Fibroblast of skin of scalp (primary cell): ENCODE data around the gene MCFD2.
"Not testable (repeated sequence)": the region's sequence is repeated elsewhere in the genome, so short reads cannot be mapped to it uniquely, and the experiment has no call there.

Source experiments
- DNase-seq: peaks from one replicate; pipeline ENCODE4 v3.0.0-alpha.2; 2013

The MCFD2 gene

GRCh38 chr2:46901611-46902010 is 14.0 kb downstream of the MCFD2 start:
- DNase-seq, result no peak

DNA sequence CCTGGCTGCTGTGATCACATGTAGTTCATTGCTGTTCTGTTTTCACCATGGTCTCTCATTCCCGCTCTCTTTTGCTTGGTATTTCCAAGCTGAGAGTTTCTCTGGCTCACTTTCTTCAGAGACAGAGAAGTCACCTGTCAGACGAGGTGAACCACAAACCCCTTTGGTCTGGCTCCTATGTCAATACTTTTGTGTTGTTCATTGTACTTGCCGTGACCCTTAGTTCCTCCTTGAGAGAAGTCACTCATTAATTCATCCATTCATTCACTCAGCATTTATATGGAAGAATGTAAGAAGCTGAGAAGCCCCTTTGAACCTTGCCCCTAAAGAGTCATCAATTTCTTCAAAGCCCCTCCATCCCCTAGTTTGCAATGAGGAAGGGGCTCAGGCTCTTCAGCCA is 15.2 kb downstream of the MCFD2 start:
- DNase-seq, result no peak

- no peak for DNase-seq
Observed at GRCh38 chr2:46899053-46899452, 16.6 kb downstream of the MCFD2 start.

- no peak for DNase-seq
Observed at GRCh38 chr2:46898024-46898423, 17.6 kb downstream of the MCFD2 start.

DNA sequence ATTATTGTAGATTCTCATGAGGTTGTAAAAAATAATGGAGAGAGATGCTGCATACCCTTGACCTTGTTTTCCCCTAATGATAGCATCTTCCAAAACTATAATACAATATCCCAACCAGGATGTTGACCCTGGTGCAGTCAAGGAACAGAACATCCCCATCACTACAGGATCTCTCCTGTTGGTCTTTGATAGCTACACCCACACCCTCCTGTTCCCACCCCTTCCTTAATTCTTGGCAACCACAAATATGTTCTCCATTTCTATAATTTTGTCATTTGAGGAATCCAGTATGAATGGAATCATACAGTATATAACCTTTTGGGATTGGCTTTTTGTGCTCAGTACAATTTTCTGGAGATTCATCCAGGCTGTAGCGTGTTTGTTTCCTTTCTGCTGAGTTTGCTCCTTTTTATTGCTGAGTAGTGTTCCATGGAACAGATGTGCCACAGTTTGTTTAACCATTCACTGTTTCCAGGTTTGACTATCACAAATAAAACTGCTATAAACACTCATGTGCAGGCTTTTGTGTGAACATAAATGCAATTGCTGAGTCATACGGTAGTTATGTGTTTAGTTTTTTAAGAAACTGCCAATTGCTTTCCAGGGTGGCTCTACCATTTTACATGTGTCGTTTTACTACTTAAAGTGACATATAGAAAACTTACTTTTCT is 22.2 kb downstream of the MCFD2 start:
- DNase-seq, result peak; percentile 57

DNA sequence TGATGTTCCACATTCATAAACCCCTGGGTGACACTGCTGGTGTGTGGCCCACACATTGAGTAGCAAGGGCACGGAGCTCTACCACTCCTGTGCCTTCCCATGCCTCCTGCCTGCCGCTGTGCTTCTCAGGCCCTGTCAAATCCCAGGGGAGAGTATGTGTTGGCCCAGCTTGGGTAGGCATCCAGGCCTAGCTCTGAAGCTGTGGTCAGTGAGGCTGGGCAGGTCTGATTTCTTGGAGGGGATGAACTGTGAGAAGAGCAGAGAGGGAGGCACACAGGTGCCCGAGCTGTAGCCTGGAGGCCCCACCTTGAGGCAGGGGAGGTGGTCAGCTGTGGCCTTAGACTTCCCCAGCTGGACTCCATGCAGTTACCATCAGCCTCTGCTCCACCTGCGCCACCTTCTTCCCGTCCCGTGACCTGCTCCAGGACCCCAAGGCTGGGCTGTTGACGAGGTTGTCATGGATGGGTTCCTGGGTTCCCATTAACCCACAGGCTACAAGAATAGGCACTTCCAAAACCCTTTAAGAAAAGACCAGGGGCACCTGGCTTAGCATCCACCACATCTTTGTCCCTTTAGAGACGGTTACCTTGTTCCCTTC is 23.6 kb downstream of the MCFD2 start:
- no peak for DNase-seq

- DNase-seq, result no peak
Observed at GRCh38 chr2:46888421-46888952, 27.1 kb downstream of the MCFD2 start.

DNA sequence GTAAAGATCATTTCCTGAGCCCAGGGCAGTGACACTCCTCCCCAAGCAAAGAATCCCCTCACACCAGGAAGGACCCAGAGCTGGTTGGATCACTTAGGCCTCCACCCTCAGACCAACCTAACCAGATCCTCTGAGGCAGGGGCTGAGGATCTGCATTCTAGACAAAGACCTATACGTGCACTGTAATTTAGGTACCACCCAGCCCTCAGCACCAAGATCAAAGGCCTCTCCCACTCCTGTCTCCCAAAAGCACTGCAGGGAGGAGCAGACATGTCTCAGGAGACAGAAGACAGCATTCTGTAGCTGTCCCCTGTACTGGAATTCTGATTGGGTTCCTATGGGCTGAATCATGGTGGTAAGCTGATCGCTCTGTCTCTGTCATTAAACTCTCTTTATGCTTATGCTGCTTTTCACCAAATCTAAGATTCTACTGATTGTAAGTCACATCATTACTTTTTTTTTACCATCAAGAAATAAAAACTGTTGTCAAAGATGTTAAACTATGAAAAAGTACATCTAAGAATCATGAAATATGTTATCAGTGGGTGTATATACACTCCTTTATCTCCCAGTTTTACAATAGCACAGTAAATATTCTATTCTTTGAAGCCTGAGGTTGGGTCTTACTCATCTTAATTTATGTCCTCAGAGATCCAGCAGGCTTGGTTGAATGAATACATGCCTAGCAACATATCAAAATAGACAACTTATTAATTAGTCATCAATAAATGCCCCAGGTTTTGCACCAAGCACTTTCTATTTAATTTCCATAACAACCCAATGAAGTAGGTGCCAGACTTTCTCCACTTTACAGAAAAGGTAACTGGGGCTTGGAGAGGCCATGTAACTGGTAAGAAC is 28.3 kb downstream of the MCFD2 start:
- DNase-seq, result peak; percentile 67

- no peak for DNase-seq
Observed at GRCh38 chr2:46886268-46887027, 29.2 kb downstream of the MCFD2 start.

DNA sequence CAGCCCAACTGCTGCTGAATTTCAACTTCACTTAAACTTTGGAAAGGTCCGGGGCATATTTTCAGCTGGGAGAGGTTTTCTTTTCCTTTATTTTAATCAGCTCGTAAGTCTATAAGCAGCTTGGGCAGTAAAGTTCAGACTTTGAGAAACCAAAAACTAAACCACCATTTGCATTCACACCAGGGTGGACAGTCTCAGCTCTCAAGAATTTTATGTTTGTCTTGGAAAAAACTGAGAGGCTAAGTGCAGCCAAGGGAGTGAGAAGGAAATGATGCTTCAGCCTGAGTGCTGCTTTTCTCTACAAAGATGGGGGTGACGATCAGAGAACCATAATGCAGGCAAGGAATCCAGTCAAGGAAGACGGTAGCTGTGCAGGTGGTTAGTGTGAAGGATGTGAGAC is 30.2 kb downstream of the MCFD2 start:
- peak; percentile 83 for DNase-seq

GRCh38 chr2:46879511-46879910 is 36.1 kb downstream of the MCFD2 start:
- DNase-seq, result no peak

GRCh38 chr2:46878886-46879285 is 36.7 kb downstream of the MCFD2 start:
- peak; percentile 48 for DNase-seq

DNA sequence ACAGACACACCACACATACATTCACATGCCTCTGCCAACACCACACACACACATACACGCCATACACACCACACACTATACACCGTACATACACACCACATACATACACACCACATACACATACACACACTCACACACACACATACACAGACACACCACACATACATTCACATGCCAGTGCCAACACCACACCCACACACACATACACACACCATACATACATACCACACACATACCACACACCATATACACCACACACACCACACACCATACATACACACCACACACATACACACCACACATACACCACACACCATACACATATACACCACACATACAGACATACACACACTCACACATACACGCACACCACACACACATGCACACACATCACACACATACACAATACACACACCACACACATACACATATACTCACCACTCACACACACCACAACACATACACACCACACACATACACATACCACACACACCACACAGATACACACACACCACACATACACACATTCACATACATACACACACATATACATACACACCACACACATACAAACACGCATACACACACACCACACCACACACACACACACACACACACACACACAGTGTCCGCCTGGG is 37.2 kb downstream of the MCFD2 start:
- no peak for DNase-seq

GRCh38 chr2:46877619-46878113 is 37.9 kb downstream of the MCFD2 start:
- DNase-seq, result no peak

DNA sequence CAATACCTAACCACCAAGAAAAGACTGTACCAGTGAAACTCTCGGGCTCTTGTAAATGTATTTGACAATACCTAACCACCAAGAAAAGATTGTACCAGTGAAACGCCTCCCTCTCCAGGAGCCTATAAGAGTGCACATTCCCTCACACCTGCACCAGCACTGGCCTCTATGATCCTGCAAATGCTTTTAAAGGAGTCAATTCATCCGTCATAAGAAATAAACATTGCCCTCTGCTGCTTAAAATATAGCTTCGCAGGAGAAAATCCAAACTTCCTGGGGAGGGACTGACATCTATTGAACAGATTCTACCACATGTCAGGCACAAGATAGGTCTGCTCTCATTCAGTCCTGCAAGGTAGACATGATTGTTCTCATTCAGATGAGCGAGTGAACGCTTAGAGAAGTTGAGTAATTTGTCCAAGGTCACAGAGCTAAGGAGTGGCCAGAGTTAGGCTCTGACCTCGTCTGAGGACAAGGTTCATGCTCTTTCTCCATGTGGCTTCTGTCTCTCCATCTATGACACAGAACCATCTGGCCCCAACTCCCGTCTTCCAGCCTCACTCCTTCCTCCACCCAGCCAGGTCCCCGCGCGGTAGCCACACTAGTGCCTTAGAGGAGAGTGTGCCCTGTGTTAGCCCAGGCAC is 38.7 kb downstream of the MCFD2 start:
- peak; percentile 81 for DNase-seq

GRCh38 chr2:46875962-46876689 is 39.5 kb downstream of the MCFD2 start:
- not testable (repeated sequence) for DNase-seq

DNA sequence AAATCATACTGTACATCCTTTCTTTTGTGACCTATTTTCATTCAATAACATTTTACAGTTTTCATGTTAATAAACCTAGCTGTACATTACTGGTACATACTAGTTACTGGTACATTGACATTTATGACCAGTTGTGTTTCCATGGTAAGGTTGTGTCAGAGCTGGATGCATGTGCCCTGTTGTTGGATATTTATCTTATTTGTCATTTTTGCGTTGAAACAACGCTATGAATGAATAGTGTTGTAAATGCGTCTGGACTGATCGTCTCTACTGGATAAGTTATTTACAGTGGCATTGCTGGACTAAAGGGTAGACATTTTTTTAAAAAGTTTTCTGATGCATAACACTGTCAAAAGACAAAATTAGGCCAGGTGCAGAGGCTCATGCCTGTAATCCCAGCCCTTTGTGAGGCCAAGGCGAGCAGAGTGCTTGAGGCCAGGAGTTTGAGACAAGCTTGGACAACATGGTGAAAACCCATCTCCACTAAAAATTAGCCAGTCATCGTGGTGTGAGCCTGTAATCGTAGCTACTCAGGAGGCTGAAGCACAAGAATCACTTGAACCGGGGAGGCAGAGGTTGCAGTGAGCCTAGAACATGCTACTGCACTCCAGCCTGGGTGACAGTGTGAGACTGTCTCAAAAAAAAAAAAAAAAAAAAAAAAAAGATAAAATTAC is 40.2 kb downstream of the MCFD2 start:
- no peak for DNase-seq

DNA sequence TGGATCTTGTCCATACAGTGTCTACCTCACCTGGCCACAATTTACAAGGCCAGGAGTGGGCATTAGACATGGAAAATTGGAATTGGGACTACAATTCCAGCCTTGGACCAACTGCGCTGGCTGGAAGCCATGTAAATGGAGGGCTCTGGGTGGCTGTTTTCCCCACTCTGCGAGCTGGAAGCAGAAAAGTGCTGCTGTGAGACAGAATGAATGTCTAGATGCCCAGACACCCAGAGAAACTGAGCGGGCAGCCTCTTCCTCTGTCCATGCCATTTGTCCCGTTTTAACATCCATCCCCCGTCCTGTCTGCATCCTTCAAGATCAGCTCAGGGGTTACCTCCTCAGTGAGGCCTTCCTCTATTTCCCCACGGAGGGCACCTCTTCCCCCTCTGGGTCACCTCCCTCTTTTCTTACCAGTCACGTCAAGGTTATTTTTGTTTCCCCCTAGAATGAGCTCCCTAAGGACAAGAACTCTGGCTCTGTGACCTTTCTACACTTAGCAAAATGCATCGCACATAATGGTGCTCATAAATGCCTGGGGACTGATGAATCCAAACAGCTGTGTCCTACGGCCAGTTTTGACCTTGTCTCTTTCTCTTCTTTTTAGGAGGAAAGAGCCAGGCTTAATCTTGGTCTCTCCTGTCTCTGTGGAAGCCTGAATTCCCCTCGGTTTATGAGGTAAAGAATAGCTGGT is 41.2 kb downstream of the MCFD2 start:
- DNase-seq, result no peak

DNA sequence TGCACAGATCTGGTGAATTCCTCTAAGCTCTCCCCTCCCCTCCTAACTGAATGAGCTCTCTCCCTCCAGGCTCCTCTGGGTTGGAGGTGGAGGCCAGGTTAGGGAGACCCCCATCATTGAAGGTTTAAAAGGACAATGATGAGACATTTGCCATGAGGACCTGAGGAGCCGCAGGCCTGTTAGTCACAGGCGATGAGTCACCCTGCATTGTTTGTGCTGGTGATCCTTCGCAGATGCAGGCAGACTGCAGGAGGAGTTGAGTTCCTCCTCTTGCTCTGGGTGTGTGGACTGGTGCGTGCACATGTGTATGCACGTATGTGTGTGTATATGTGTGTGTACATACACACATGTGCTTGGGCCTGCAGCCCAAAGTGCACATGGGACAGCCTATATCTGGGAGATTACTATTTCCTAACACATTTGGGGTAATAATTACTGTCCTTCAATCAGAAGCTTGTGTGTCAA is 42.0 kb downstream of the MCFD2 start:
- DNase-seq, result peak; percentile 95
